Effector CD4-positive, alpha-beta T cell (primary cell): Measurements from ENCODE around the gene LTB4R.
A peak's percentile ranks its signal among the peaks of the same experiment; 100 is the strongest.

Experiments used
- DNase-seq: peaks from one replicate; pipeline ENCODE4 v3.0.0-alpha.2; 2020
- total RNA-seq: gene quantifications from one replicate; lab custom pipeline; 2026; lab: John Stamatoyannopoulos, UW

LTB4R gene
- 29.5 reads per million, percentile 56 among the genes with 10 or more reads in this experiment for total RNA-seq

- peak; percentile 59 for DNase-seq
Observed at GRCh38 chr14:24310646-24311604, at the start of gene LTB4R. LTB4R (plus strand) TSS chr14:24311502; CDS start chr14:24315652, 4,150 bp downstream.

GRCh38 chr14:24261969-24262327 is 49.4 kb upstream of the LTB4R start:
- DNase-seq = no peak

GRCh38 chr14:24262821-24263733 is 48.2 kb upstream of the LTB4R start, which contains the start of gene TGM1:
TGM1 (minus strand) TSS chr14:24263177; CDS start chr14:24262352, 825 bp downstream.
- no peak for DNase-seq

- DNase-seq = no peak
Observed at GRCh38 chr14:24263848-24264247, 47.5 kb upstream of the LTB4R start.

GRCh38 chr14:24264298-24264697 is 47.0 kb upstream of the LTB4R start:
- DNase-seq = no peak

- no peak for DNase-seq
Observed at GRCh38 chr14:24266344-24267244, 44.7 kb upstream of the LTB4R start.

- DNase-seq = no peak
Observed at GRCh38 chr14:24267516-24267915, 43.8 kb upstream of the LTB4R start.

GRCh38 chr14:24268225-24268624 is 43.1 kb upstream of the LTB4R start:
- DNase-seq = no peak

GRCh38 chr14:24269368-24269767 is 41.9 kb upstream of the LTB4R start:
- DNase-seq = no peak

- DNase-seq = no peak
Observed at GRCh38 chr14:24269910-24270536, 41.3 kb upstream of the LTB4R start.

- no peak for DNase-seq
Observed at GRCh38 chr14:24270537-24271133, 40.7 kb upstream of the LTB4R start.

- peak; percentile 87 for DNase-seq
Observed at GRCh38 chr14:24271134-24271833, 40.0 kb upstream of the LTB4R start, which contains the start of gene RABGGTA. RABGGTA (minus strand) TSS chr14:24271597; CDS start chr14:24271115, 482 bp downstream.

GRCh38 chr14:24271834-24272263 is 39.5 kb upstream of the LTB4R start:
- no peak for DNase-seq

- no peak for DNase-seq
Observed at GRCh38 chr14:24272467-24272866, 38.8 kb upstream of the LTB4R start.

- DNase-seq = no peak
Observed at GRCh38 chr14:24273422-24273998, 37.8 kb upstream of the LTB4R start.

GRCh38 chr14:24274101-24274543 is 37.2 kb upstream of the LTB4R start:
- peak; percentile 19 for DNase-seq

GRCh38 chr14:24277071-24277470 is 34.2 kb upstream of the LTB4R start:
- no peak for DNase-seq

- DNase-seq = no peak
Observed at GRCh38 chr14:24277606-24278321, 33.5 kb upstream of the LTB4R start.

GRCh38 chr14:24278424-24278823 is 32.9 kb upstream of the LTB4R start:
- no peak for DNase-seq
